Peyer's patch (tissue), 4 donors: ENCODE measurements around the gene SYT8. TPM values are rescaled to one million over a fixed set of nuclear protein-coding genes. Genes with fewer than 3 reads are reported as not detected.

Source experiments
- DNase-seq, 3 donors: peaks; one replicate each; pipeline ENCODE4 v3.0.0-alpha.2; 2017 to 2019
- H3K27ac ChIP-seq, 4 donors: fragments of 200-600 bp; sonication (generic); one replicate each; pipeline ENCODE4 v1.5.1; 2016 to 2019
- H3K27me3 ChIP-seq, 2 donors: fragments of 200-600 bp; sonication (generic); one replicate each; pipeline ENCODE4 v1.5.1; 2019
- H3K36me3 ChIP-seq, 3 donors: fragments of 200-600 bp; sonication (generic); one replicate each; pipeline ENCODE4 v1.5.1; 2016 to 2019
- H3K4me1 ChIP-seq, 4 donors: fragments of 200-600 bp; sonication (generic); one replicate each; pipeline ENCODE4 v1.5.1; 2016 to 2019
- H3K4me3 ChIP-seq, 4 donors: fragments of 200-600 bp; sonication (generic); 1 replicate in 3 of 4; 2 replicates in 1 of 4; pipeline ENCODE4 v1.5.1; 2016 to 2019; ENCODE audit warnings: mild to moderate bottlenecking in 1 of 4
- H3K9me3 ChIP-seq, 4 donors: fragments of 200-600 bp; sonication (generic); one replicate each; pipeline ENCODE4 v1.5.1; 2016 to 2019; ENCODE audit warnings: mild to moderate bottlenecking in 1 of 4
- CTCF ChIP-seq, 6 experiments: fragments of 450-650 bp in 4 of 6; fragments of 200-600 bp in 2 of 6; sonication (generic) in 1 of 6; IDR thresholded peaks; one replicate each; pipeline ENCODE4 v1.5.1; 2017 to 2019; ENCODE audit warnings: antibody characterized with exemption in 6 of 6, mild to moderate bottlenecking in 3 of 6, moderate library complexity in 1 of 6
- POLR2A ChIP-seq, 2 donors: fragments of 450-650 bp; IDR thresholded peaks; one replicate each; pipeline ENCODE4 v1.5.1; 2017; ENCODE audit warnings: antibody characterized with exemption in 2 of 2, mild to moderate bottlenecking in 2 of 2, moderate library complexity in 2 of 2
- total RNA-seq, 4 donors: library from RNA; depleted of rRNA; stranded (reverse); fragments of >200 nt; gene quantifications; one replicate each; pipeline ENCODE4 v1.1.0, GENCODE V29; 2016

SYT8 gene
- total RNA-seq, 4 donors from 2014 or later = 21.3 to 57.6 (median 44.6) TPM; not detected in 1

- Histone ChIP-seq H3K4me1 (peaks cover 0 to 45% (median 22%) of the 10 kb centered on the region in 4 donors), H3K36me3 (no peaks in the 10 kb centered on the region), H3K9me3 (no peaks in the 10 kb centered on the region), H3K27me3 (no peaks in the 10 kb centered on the region), H3K4me3 (no peak overlapping the region), H3K27ac (no peak overlapping the region)
- DNase-seq = no peak
- no peak for TF ChIP-seq POLR2A (IDR thresholded peaks at IDR 0.05)
Measured at GRCh38 chr11:1867381-1867780, 32.6 kb downstream of the SYT8 start.

GRCh38 chr11:1868056-1868635 is 33.4 kb downstream of the SYT8 start:
- peak overlapping the region in 3 of 4 donors; percentile 25 to 46 (median 46) for H3K27ac ChIP-seq
- no peaks in the 10 kb centered on the region for H3K27me3 ChIP-seq
- peak overlapping the region in 1 of 4 donors; percentile 34 for H3K4me3 ChIP-seq
- no peaks in the 10 kb centered on the region for H3K36me3 ChIP-seq
- H3K9me3 ChIP-seq = no peaks in the 10 kb centered on the region
- TF ChIP-seq POLR2A (IDR thresholded peaks at IDR 0.05) = no peak
- no peak for TF ChIP-seq CTCF (IDR thresholded peaks at IDR 0.05)
- peaks cover 0 to 45% (median 21%) of the 10 kb centered on the region in 4 donors for H3K4me1 ChIP-seq
- no peak for DNase-seq

- DNase-seq = no peak
- H3K4me3 ChIP-seq = peak overlapping the region in 3 of 4 donors; percentile 3 to 34 (median 7)
- H3K27me3 ChIP-seq = no peaks in the 10 kb centered on the region
- H3K4me1 ChIP-seq = peaks cover 0 to 45% (median 16%) of the 10 kb centered on the region in 4 donors
- TF ChIP-seq POLR2A (IDR thresholded peaks at IDR 0.05) = no peak
- TF ChIP-seq CTCF (IDR thresholded peaks at IDR 0.05) = no peak
- no peaks in the 10 kb centered on the region for H3K36me3 ChIP-seq
- H3K27ac ChIP-seq = peak overlapping the region in 3 of 4 donors; percentile 1 to 46 (median 46)
- H3K9me3 ChIP-seq = no peaks in the 10 kb centered on the region
Measured at GRCh38 chr11:1868636-1869291, 34.0 kb downstream of the SYT8 start.

GRCh38 chr11:1869427-1870325 is 34.9 kb downstream of the SYT8 start:
- DNase-seq = no peak
- H3K27me3 ChIP-seq = no peaks in the 10 kb centered on the region
- H3K36me3 ChIP-seq = no peaks in the 10 kb centered on the region
- no peak for TF ChIP-seq POLR2A (IDR thresholded peaks at IDR 0.05)
- TF ChIP-seq CTCF (IDR thresholded peaks at IDR 0.05) = peak in 1 of 6 experiments; percentile 7
- peak overlapping the region in 1 of 4 donors; percentile 34 for H3K4me3 ChIP-seq
- H3K27ac ChIP-seq = peak overlapping the region in 3 of 4 donors; percentile 14 to 65 (median 46)
- H3K4me1 ChIP-seq = peaks cover 0 to 45% (median 12%) of the 10 kb centered on the region in 4 donors
- no peaks in the 10 kb centered on the region for H3K9me3 ChIP-seq

GRCh38 chr11:1870326-1870696 is 35.5 kb downstream of the SYT8 start:
- DNase-seq = no peak
- Histone ChIP-seq H3K4me3 (peak overlapping the region in 3 of 4 donors; percentile 10 to 34 (median 14)), H3K36me3 (no peaks in the 10 kb centered on the region), H3K4me1 (peaks cover 0 to 43% (median 9%) of the 10 kb centered on the region in 4 donors), H3K27me3 (no peaks in the 10 kb centered on the region), H3K9me3 (no peaks in the 10 kb centered on the region), H3K27ac (peak overlapping the region in 3 of 4 donors; percentile 14 to 65 (median 46))
- no peak for TF ChIP-seq POLR2A (IDR thresholded peaks at IDR 0.05)
- TF ChIP-seq CTCF (IDR thresholded peaks at IDR 0.05) = no peak
